ENCODE measurements around the gene S100A1. TPM values are rescaled to one million over a fixed set of nuclear protein-coding genes. Genes with fewer than 3 reads are reported as not detected.

S100A1 gene
- total and polyA plus RNA-seq, 2 donors: 0.76 to 3.4 TPM

GRCh38 chr1:153643100-153643499, 14.9 kb downstream of the S100A1 start:
- Histone ChIP-seq H3K36me3 (ENCODE audit: control insufficient read depth in 2 of 2, insufficient read depth in 2 of 2, low read length in 1 of 2) (peaks cover 82 to 92% of the 10 kb centered on the region in 2 donors), H3K4me1 (ENCODE audit: control insufficient read depth in 2 of 2, insufficient read depth in 2 of 2, low read length in 2 of 2) (peaks cover 7% of the 10 kb centered on the region in 2 donors), H3K9me3 (ENCODE audit: control insufficient read depth in 2 of 2, insufficient read depth in 1 of 2, low read length in 1 of 2) (no peaks in the 10 kb centered on the region), H3K27me3 (ENCODE audit: control insufficient read depth in 2 of 2, insufficient read depth in 1 of 2, low read length in 1 of 2) (no peaks in the 10 kb centered on the region), H3K4me3 (ENCODE audit: low read length in 2 of 2) (no peak overlapping the region), H3K27ac (ENCODE audit: low read depth in 1 of 2, low read length in 1 of 2) (no peak overlapping the region)
- DNase-seq (ENCODE audit: low read depth in 6 of 9, low spot score in 9 of 9): no peak
- 99% methylated on average over 11 of the region's 11 CpGs for WGBS

DNA sequence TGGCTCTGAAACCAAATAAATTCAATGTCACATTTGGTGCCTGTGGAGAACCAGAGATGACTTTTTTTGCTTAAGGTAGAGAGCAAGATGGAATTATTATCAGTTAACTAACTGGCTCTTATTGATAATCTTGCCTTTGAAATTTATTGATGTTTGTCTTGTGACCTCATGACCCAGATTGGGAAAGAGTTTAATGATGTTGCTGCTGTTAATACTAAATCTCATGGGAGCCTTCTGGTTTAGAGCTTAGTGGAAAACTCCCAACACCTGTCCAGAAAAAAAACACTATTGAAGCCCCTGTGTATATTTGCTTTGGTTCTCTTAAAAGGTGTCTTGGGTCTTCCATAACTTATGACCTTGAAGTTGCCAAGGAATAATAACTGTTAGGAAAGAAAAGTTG, 15.6 kb downstream of the S100A1 start:
- Histone ChIP-seq H3K4me3 (ENCODE audit: low read length in 2 of 2) (no peak overlapping the region), H3K27me3 (ENCODE audit: control insufficient read depth in 2 of 2, insufficient read depth in 1 of 2, low read length in 1 of 2) (no peaks in the 10 kb centered on the region), H3K36me3 (ENCODE audit: control insufficient read depth in 2 of 2, insufficient read depth in 2 of 2, low read length in 1 of 2) (peaks cover 78 to 85% of the 10 kb centered on the region in 2 donors), H3K9me3 (ENCODE audit: control insufficient read depth in 2 of 2, insufficient read depth in 1 of 2, low read length in 1 of 2) (no peaks in the 10 kb centered on the region), H3K27ac (ENCODE audit: low read depth in 1 of 2, low read length in 1 of 2) (no peak overlapping the region), H3K4me1 (ENCODE audit: control insufficient read depth in 2 of 2, insufficient read depth in 2 of 2, low read length in 2 of 2) (peaks cover 9 to 12% of the 10 kb centered on the region in 2 donors)
- no peak for DNase-seq (ENCODE audit: low read depth in 6 of 9, low spot score in 9 of 9)

GRCh38 chr1:153646672-153647345, 18.6 kb downstream of the S100A1 start:
- H3K27ac ChIP-seq (ENCODE audit: low read depth in 1 of 2, low read length in 1 of 2): peak overlapping the region in 1 of 2 donors; percentile 42
- H3K9me3 ChIP-seq (ENCODE audit: control insufficient read depth in 2 of 2, insufficient read depth in 1 of 2, low read length in 1 of 2): no peaks in the 10 kb centered on the region
- H3K27me3 ChIP-seq (ENCODE audit: control insufficient read depth in 2 of 2, insufficient read depth in 1 of 2, low read length in 1 of 2): no peaks in the 10 kb centered on the region
- no peak for DNase-seq (ENCODE audit: low read depth in 6 of 9, low spot score in 9 of 9)
- H3K4me3 ChIP-seq (ENCODE audit: low read length in 2 of 2): no peak overlapping the region
- 95% methylated on average over 5 of the region's 5 CpGs for WGBS
- H3K4me1 ChIP-seq (ENCODE audit: control insufficient read depth in 2 of 2, insufficient read depth in 2 of 2, low read length in 2 of 2): peaks cover 19 to 29% of the 10 kb centered on the region in 2 donors
- H3K36me3 ChIP-seq (ENCODE audit: control insufficient read depth in 2 of 2, insufficient read depth in 2 of 2, low read length in 1 of 2): peaks cover 50 to 55% of the 10 kb centered on the region in 2 donors

GRCh38 chr1:153647346-153647714, 19.1 kb downstream of the S100A1 start:
- 89% methylated on average over 2 of the region's 2 CpGs for WGBS
- Histone ChIP-seq H3K27me3 (ENCODE audit: control insufficient read depth in 2 of 2, insufficient read depth in 1 of 2, low read length in 1 of 2) (no peaks in the 10 kb centered on the region), H3K9me3 (ENCODE audit: control insufficient read depth in 2 of 2, insufficient read depth in 1 of 2, low read length in 1 of 2) (no peaks in the 10 kb centered on the region), H3K4me3 (ENCODE audit: low read length in 2 of 2) (no peak overlapping the region), H3K27ac (ENCODE audit: low read depth in 1 of 2, low read length in 1 of 2) (peak overlapping the region in 1 of 2 donors; percentile 31), H3K4me1 (ENCODE audit: control insufficient read depth in 2 of 2, insufficient read depth in 2 of 2, low read length in 2 of 2) (peaks cover 19 to 30% of the 10 kb centered on the region in 2 donors), H3K36me3 (ENCODE audit: control insufficient read depth in 2 of 2, insufficient read depth in 2 of 2, low read length in 1 of 2) (peaks cover 44 to 49% of the 10 kb centered on the region in 2 donors)
- no peak for DNase-seq (ENCODE audit: low read depth in 6 of 9, low spot score in 9 of 9)

DNA sequence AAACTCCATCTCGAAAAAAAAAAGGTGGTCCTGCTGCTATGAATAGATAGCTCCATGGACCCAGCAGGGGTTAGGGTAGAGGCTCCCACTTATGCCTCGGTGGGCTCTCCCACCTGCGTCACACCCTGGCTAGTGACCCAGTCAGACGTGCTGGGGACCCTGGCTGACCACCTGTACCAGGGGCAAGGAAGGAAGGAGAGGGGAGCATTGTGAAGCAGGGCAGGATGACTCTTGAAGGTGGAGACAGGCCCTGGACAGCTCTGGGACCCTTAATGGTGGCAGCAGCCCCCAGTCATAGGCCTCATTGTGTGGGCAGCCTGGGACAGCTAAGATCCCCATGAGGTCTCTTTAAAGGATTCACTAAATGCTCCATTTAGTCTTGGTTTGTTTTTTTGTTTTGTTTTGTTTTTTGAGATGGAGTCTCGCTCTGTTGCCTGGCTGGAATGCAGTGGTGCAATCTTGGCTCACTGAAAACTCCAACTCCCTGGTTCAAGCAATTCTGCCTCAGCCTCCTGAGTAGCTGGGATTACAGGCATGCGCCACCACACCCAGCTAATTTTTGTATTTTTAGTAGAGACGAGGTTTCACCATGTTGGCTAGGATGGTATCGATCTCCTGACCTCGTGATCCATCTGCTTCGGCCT, 19.9 kb downstream of the S100A1 start:
- no peak for DNase-seq (ENCODE audit: low read depth in 6 of 9, low spot score in 9 of 9)
- H3K27ac ChIP-seq (ENCODE audit: low read depth in 1 of 2, low read length in 1 of 2): peak overlapping the region in 1 of 2 donors; percentile 42
- H3K9me3 ChIP-seq (ENCODE audit: control insufficient read depth in 2 of 2, insufficient read depth in 1 of 2, low read length in 1 of 2): no peaks in the 10 kb centered on the region
- H3K36me3 ChIP-seq (ENCODE audit: control insufficient read depth in 2 of 2, insufficient read depth in 2 of 2, low read length in 1 of 2): peaks cover 38 to 41% of the 10 kb centered on the region in 2 donors
- H3K4me3 ChIP-seq (ENCODE audit: low read length in 2 of 2): no peak overlapping the region
- H3K27me3 ChIP-seq (ENCODE audit: control insufficient read depth in 2 of 2, insufficient read depth in 1 of 2, low read length in 1 of 2): no peaks in the 10 kb centered on the region
- H3K4me1 ChIP-seq (ENCODE audit: control insufficient read depth in 2 of 2, insufficient read depth in 2 of 2, low read length in 2 of 2): peaks cover 19 to 30% of the 10 kb centered on the region in 2 donors
- 93% methylated on average over 10 of the region's 10 CpGs for WGBS

GRCh38 chr1:153649137-153649862, 21.1 kb downstream of the S100A1 start:
- WGBS: 60% methylated on average over 3 of the region's 3 CpGs
- peaks cover 27 to 30% of the 10 kb centered on the region in 2 donors for H3K36me3 ChIP-seq (ENCODE audit: control insufficient read depth in 2 of 2, insufficient read depth in 2 of 2, low read length in 1 of 2)
- H3K9me3 ChIP-seq (ENCODE audit: control insufficient read depth in 2 of 2, insufficient read depth in 1 of 2, low read length in 1 of 2): no peaks in the 10 kb centered on the region
- peak overlapping the region; percentile 86 to 91 for H3K27ac ChIP-seq (ENCODE audit: low read depth in 1 of 2, low read length in 1 of 2)
- H3K27me3 ChIP-seq (ENCODE audit: control insufficient read depth in 2 of 2, insufficient read depth in 1 of 2, low read length in 1 of 2): no peaks in the 10 kb centered on the region
- H3K4me1 ChIP-seq (ENCODE audit: control insufficient read depth in 2 of 2, insufficient read depth in 2 of 2, low read length in 2 of 2): peaks cover 19 to 30% of the 10 kb centered on the region in 2 donors
- DNase-seq (ENCODE audit: low read depth in 6 of 9, low spot score in 9 of 9): peak in 7 of 9 donors; percentile 44 to 88 (median 61)
- H3K4me3 ChIP-seq (ENCODE audit: low read length in 2 of 2): no peak overlapping the region

DNA sequence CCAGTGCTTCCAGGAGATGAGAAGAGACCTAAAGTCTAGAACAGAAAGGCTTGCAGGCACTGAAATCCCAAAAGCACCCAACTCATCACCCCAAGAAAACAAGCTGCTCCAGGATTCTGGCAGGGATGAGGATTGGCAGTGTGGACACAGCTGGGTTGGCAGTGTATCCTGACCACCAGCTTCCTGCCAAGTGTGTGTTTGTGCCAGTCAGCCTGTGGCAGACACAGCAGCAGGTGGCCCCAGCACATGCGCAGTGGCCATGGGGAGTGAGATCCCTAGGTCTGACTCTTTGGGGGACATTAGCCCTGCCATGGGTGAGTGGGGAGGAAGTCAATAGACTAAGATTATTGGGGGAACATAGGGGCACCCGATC, 21.6 kb downstream of the S100A1 start:
- no peak for DNase-seq (ENCODE audit: low read depth in 6 of 9, low spot score in 9 of 9)
- Histone ChIP-seq H3K4me1 (ENCODE audit: control insufficient read depth in 2 of 2, insufficient read depth in 2 of 2, low read length in 2 of 2) (peaks cover 19 to 30% of the 10 kb centered on the region in 2 donors), H3K36me3 (ENCODE audit: control insufficient read depth in 2 of 2, insufficient read depth in 2 of 2, low read length in 1 of 2) (peaks cover 25 to 26% of the 10 kb centered on the region in 2 donors), H3K4me3 (ENCODE audit: low read length in 2 of 2) (no peak overlapping the region), H3K9me3 (ENCODE audit: control insufficient read depth in 2 of 2, insufficient read depth in 1 of 2, low read length in 1 of 2) (no peaks in the 10 kb centered on the region), H3K27me3 (ENCODE audit: control insufficient read depth in 2 of 2, insufficient read depth in 1 of 2, low read length in 1 of 2) (no peaks in the 10 kb centered on the region), H3K27ac (ENCODE audit: low read depth in 1 of 2, low read length in 1 of 2) (peak overlapping the region; percentile 54 to 91)
- 91% methylated on average over 2 of the region's 2 CpGs for WGBS

DNA sequence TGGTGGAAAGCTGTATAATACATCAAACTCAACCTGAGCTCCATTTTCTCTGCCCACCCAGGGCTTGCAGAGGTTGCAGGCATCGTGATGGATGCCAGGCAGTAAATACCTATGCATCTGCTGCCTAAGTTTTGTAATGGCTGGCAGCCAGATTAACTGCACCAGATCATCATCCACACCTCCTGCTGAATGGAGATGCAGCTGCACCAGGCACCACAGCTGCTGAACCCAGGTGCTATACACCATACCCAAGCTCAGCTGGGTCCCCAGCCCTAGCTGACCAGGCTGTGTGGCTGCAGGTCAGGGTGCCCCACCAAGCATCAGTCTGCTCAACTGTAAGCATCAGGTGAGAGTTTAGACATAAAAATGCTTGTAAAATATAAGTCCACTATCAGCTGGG, 23.5 kb downstream of the S100A1 start:
- peaks cover 17 to 23% of the 10 kb centered on the region in 2 donors for H3K4me1 ChIP-seq (ENCODE audit: control insufficient read depth in 2 of 2, insufficient read depth in 2 of 2, low read length in 2 of 2)
- no peak for DNase-seq (ENCODE audit: low read depth in 6 of 9, low spot score in 9 of 9)
- H3K9me3 ChIP-seq (ENCODE audit: control insufficient read depth in 2 of 2, insufficient read depth in 1 of 2, low read length in 1 of 2): no peaks in the 10 kb centered on the region
- H3K27ac ChIP-seq (ENCODE audit: low read depth in 1 of 2, low read length in 1 of 2): no peak overlapping the region
- no peaks in the 10 kb centered on the region for H3K27me3 ChIP-seq (ENCODE audit: control insufficient read depth in 2 of 2, insufficient read depth in 1 of 2, low read length in 1 of 2)
- peaks cover 7 to 8% of the 10 kb centered on the region in 2 donors for H3K36me3 ChIP-seq (ENCODE audit: control insufficient read depth in 2 of 2, insufficient read depth in 2 of 2, low read length in 1 of 2)
- no peak overlapping the region for H3K4me3 ChIP-seq (ENCODE audit: low read length in 2 of 2)
- 93% methylated on average over 1 of the region's 1 CpG for WGBS
